22Rv1 (cell line): Measurements from ENCODE around the gene RNF212.

Source experiments
- ZFX ChIP-seq: fragments of 450-650 bp; IDR thresholded peaks from 2 replicates; pipeline ENCODE4 v1.6.1; 2017; ENCODE audit warnings: antibody characterized with exemption, borderline replicate concordance
- TF ChIP-seq, protein P1 (sequence below): fragments of 450-650 bp; IDR thresholded peaks from 2 replicates; pipeline ENCODE4 v1.5.1; 2017; ENCODE audit warnings: mild to moderate bottlenecking

DNA sequence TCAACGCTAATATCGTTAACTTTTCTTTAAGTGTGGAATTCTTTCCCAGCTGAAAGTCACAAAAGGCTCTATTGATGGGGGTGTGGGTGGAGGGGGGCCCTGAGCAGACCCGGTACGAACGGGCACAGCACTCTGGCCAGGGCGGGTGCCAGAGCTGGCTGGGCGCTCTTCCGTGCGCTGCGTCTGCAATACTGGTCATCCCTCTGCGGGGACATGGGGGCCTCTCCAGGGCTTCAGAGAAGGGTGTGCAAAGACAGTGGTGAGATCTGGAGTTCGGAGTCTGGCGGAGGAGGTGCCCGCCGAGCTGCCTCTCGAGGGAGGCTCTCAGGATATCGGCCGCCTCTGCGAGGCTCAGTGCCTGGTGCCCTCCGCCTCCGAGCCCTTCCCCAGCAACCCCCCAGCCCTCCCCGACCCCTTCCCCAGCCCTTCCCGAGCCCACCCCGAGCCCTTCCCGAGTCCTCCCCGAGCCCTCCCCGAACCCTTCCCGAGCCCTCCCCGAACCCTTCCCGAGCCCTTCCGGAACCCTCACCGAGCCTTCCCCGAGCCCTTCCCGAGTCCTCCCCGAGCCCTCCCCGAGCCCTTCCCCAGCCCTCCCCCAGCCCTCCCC is 67.7 kb downstream of the RNF212 start:
- TF ChIP-seq, protein P1, sequence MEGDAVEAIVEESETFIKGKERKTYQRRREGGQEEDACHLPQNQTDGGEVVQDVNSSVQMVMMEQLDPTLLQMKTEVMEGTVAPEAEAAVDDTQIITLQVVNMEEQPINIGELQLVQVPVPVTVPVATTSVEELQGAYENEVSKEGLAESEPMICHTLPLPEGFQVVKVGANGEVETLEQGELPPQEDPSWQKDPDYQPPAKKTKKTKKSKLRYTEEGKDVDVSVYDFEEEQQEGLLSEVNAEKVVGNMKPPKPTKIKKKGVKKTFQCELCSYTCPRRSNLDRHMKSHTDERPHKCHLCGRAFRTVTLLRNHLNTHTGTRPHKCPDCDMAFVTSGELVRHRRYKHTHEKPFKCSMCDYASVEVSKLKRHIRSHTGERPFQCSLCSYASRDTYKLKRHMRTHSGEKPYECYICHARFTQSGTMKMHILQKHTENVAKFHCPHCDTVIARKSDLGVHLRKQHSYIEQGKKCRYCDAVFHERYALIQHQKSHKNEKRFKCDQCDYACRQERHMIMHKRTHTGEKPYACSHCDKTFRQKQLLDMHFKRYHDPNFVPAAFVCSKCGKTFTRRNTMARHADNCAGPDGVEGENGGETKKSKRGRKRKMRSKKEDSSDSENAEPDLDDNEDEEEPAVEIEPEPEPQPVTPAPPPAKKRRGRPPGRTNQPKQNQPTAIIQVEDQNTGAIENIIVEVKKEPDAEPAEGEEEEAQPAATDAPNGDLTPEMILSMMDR: no peak
- no peak for TF ChIP-seq ZFX
